ENCODE data around the gene SLC39A12.

The SLC39A12 gene

DNA sequence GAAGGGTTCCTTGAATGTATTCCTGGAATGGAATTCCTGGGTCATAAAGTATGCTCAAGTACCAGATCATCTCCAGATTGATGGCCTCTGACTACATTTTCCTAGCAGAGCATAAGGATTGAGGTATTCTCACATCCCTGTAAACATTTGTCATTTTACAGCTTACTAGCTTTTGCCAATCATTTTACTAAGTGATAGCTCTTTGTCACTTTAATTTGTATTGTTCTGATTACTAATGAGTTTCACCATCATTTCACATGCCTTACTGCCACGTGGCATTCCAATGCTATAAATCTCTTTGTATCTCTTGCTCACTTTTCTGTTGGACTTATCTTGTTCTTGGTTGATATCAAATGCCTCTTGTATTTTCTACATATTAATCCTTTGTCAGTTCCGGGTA is 119.9 kb downstream of the SLC39A12 start:
- no peak for DNase-seq (ENCODE audit: insufficient read length, low spot score)
- no peak for TF ChIP-seq TAF1 (IDR thresholded peaks at IDR 0.05; ENCODE audit: low read depth, low read length)
- no peak for FAIRE-seq

DNA sequence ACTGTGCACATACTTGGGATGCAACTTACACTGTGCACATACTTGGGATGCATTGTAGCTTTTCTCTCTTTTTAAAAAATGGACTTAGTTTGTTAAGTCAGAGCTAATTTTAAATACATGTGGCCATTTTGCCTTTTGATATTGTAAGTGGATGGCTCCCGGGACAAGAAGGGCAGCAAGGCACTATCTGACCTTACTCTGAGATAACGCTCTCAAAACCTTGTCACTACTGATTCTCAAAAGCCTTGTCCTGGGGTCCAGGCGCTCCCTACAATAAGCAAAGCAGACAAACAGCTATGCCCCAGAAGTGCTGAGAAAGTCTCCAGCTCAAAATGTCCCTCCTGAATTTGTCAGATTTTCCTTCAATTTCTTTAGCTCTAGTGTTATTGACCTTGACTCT is 121.6 kb downstream of the SLC39A12 start:
- DNase-seq (ENCODE audit: insufficient read length, low spot score) (no peak), FAIRE-seq (no peak)
- TF ChIP-seq PAX5 (IDR thresholded peaks at IDR 0.05; ENCODE audit: insufficient read depth, low read length, severe bottlenecking) = no peak
- TF ChIP-seq POU2F2 (IDR thresholded peaks at IDR 0.05; ENCODE audit: low read depth, low read length) = no peak
- TF ChIP-seq SPI1 (IDR thresholded peaks at IDR 0.05; ENCODE audit: low read depth, low read length) = no peak
- TF ChIP-seq POLR2A (IDR thresholded peaks at IDR 0.05; ENCODE audit: low read depth, low read length) = no peak
- no peak for TF ChIP-seq POLR2AphosphoS5 (IDR thresholded peaks at IDR 0.05; ENCODE audit: low read depth, low read length)
- TF ChIP-seq TAF1 (IDR thresholded peaks at IDR 0.05; ENCODE audit: low read depth, low read length) = no peak

DNA sequence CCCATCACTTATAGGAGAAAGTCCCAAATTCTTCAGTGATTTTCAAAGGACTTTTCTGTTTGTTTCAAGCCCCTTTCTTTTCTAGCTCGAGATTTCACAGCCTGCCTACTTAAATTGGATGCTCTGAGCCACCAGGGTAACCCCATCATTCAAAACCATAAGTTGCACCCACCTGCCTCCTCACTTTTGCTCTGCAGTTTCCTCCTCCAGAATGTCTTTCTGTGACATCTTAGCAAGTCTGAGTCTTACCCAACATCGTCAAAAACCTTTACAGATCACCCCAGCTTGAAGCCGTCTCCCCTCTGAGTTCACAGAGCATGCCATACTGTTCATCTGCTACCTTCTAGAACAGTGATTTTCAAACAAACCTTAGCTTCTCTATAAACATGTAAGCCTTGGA is 124.2 kb downstream of the SLC39A12 start:
- FAIRE-seq (no peak), DNase-seq (ENCODE audit: insufficient read length, low spot score) (no peak)
- no peak for TF ChIP-seq POLR2A (IDR thresholded peaks at IDR 0.05; ENCODE audit: low read depth, low read length)
- TF ChIP-seq PAX5 (IDR thresholded peaks at IDR 0.05; ENCODE audit: insufficient read depth, low read length, severe bottlenecking) = no peak
- TF ChIP-seq SPI1 (IDR thresholded peaks at IDR 0.05; ENCODE audit: low read depth, low read length) = no peak

DNA sequence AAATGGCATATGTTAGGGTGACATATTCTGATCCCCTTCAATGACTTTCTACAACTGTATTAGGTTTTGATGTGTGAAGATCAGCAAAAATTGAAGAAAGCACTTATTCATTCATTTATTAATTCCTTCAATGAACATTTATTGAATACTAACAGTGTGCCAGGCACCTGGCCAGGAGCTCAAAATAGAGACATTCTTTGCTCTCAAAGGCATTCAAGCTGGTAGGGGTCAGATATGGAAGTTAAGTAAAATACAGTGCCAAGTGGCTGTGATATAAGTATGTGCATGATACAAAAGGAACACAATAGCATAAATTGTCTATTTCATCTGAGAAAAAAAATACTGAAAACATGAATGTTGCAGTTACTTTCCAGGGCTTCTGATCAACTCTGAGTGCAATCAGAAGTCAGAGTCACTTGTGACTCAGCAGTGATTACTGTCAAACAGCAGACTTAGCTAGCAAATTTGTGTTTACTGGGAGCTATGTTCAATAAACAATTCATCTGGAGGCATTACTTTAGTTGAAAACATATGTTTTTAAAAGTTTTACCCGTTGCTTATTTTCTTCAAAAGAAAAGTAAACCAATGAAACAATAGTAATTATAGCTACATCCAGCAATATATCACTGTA is 128.1 kb downstream of the SLC39A12 start:
- TF ChIP-seq SPI1 (IDR thresholded peaks at IDR 0.05; ENCODE audit: low read depth, low read length) (no peak), POLR2AphosphoS5 (IDR thresholded peaks at IDR 0.05; ENCODE audit: low read depth, low read length) (no peak), POU2F2 (IDR thresholded peaks at IDR 0.05; ENCODE audit: low read depth, low read length) (no peak), TAF1 (IDR thresholded peaks at IDR 0.05; ENCODE audit: low read depth, low read length) (no peak), PAX5 (IDR thresholded peaks at IDR 0.05; ENCODE audit: insufficient read depth, low read length, severe bottlenecking) (no peak), POLR2A (IDR thresholded peaks at IDR 0.05; ENCODE audit: low read depth, low read length) (no peak)
- FAIRE-seq (no peak), DNase-seq (ENCODE audit: insufficient read length, low spot score) (no peak)

DNA sequence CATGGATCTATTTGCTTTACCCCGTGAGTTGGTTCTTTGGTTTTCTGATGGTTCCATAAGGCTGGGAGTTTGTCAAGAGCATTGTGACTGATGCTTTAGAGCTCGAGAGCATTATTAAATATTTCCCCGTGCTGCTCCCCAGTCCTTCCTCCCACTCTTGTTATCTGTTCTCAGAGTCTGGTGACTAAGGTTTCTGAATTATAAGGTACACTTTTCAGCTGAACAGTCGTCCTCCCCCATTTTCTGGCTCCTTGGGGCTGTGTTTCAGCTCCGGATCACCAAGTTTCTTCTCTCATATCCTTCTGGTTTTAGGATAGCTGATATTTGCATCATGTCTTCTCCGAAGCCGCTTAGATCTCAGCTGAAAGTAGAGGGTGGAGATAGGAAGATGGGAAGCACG is 130.7 kb downstream of the SLC39A12 start:
- TF ChIP-seq TAF1 (IDR thresholded peaks at IDR 0.05; ENCODE audit: low read depth, low read length) (no peak), SPI1 (IDR thresholded peaks at IDR 0.05; ENCODE audit: low read depth, low read length) (no peak), PAX5 (IDR thresholded peaks at IDR 0.05; ENCODE audit: insufficient read depth, low read length, severe bottlenecking) (no peak), POLR2A (IDR thresholded peaks at IDR 0.05; ENCODE audit: low read depth, low read length) (no peak), POU2F2 (IDR thresholded peaks at IDR 0.05; ENCODE audit: low read depth, low read length) (no peak), POLR2AphosphoS5 (IDR thresholded peaks at IDR 0.05; ENCODE audit: low read depth, low read length) (no peak)
- DNase-seq (ENCODE audit: insufficient read length, low spot score) = no peak
- no peak for FAIRE-seq

DNA sequence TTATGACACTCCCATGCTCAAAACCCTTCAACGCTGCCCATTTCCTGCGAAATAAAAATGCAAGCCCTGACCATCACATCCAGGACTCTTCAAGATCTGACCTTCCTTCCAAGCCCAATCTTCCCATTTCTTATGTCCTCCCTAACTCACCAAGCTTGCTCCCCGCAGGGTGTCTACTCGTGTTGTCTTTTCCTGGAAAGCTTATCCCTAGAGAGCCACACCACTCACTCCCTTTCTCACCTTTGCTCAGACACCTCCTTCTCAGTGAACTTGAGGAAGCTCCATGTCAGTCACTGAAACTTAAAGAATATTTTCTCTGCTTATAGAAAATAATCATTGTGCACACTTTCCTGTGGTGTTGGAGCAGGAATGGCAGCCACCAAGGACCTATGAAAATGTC is 134.1 kb downstream of the SLC39A12 start:
- TF ChIP-seq POLR2A (IDR thresholded peaks at IDR 0.05; ENCODE audit: low read depth, low read length) (no peak), TAF1 (IDR thresholded peaks at IDR 0.05; ENCODE audit: low read depth, low read length) (no peak), SPI1 (IDR thresholded peaks at IDR 0.05; ENCODE audit: low read depth, low read length) (no peak), PAX5 (IDR thresholded peaks at IDR 0.05; ENCODE audit: insufficient read depth, low read length, severe bottlenecking) (no peak), POU2F2 (IDR thresholded peaks at IDR 0.05; ENCODE audit: low read depth, low read length) (no peak), POLR2AphosphoS5 (IDR thresholded peaks at IDR 0.05; ENCODE audit: low read depth, low read length) (no peak)
- DNase-seq (ENCODE audit: insufficient read length, low spot score) = no peak
- FAIRE-seq = no peak

DNA sequence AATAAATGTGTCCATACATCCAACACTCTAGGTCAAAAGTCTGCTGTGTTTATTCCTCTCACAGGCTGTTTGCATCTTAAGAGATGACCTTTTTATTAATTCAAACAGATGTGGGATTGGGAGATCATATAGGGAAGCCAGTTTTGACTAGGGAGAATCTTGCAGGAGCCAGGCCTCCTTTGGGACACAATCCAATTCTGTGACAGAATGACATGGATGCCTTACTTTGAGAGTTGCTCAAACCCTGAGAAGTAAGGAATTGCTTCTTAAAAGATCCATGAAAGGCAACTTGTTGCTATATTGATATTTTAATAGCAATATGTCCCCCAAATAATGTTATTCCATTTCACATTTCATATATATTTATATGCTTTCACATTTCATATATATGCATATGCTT is 135.0 kb downstream of the SLC39A12 start:
- TF ChIP-seq POU2F2 (IDR thresholded peaks at IDR 0.05; ENCODE audit: low read depth, low read length) (no peak), POLR2A (IDR thresholded peaks at IDR 0.05; ENCODE audit: low read depth, low read length) (no peak), TAF1 (IDR thresholded peaks at IDR 0.05; ENCODE audit: low read depth, low read length) (no peak), POLR2AphosphoS5 (IDR thresholded peaks at IDR 0.05; ENCODE audit: low read depth, low read length) (no peak), PAX5 (IDR thresholded peaks at IDR 0.05; ENCODE audit: insufficient read depth, low read length, severe bottlenecking) (no peak), SPI1 (IDR thresholded peaks at IDR 0.05; ENCODE audit: low read depth, low read length) (no peak)
- DNase-seq (ENCODE audit: insufficient read length, low spot score) (no peak), FAIRE-seq (no peak)

DNA sequence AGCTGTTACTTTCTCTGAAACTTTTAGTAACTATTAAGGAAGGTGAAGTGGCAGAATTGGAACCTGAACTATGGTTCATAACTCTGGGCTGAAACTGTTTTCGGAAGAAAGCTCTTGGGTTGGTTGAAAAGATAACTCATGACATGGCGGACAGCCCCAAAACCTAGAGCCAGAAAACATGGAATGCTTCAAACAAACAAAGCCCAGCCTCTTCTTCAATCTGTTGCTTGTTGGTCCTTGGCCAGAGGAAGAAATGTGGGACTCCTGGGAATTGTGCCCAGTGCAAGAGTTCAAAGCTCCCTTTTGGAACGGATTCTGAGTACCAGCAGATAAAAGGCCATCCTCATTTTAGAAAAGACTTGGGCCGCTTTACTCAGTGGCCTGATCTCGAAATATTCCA is 135.6 kb downstream of the SLC39A12 start:
- FAIRE-seq (no peak), DNase-seq (ENCODE audit: insufficient read length, low spot score) (no peak)
- TF ChIP-seq SPI1 (IDR thresholded peaks at IDR 0.05; ENCODE audit: low read depth, low read length) (no peak), POU2F2 (IDR thresholded peaks at IDR 0.05; ENCODE audit: low read depth, low read length) (no peak), PAX5 (IDR thresholded peaks at IDR 0.05; ENCODE audit: insufficient read depth, low read length, severe bottlenecking) (no peak), POLR2AphosphoS5 (IDR thresholded peaks at IDR 0.05; ENCODE audit: low read depth, low read length) (no peak), TAF1 (IDR thresholded peaks at IDR 0.05; ENCODE audit: low read depth, low read length) (no peak), POLR2A (IDR thresholded peaks at IDR 0.05; ENCODE audit: low read depth, low read length) (no peak)

Measured in GM12891 (cell line).